ENCODE data around the gene DPYD.

- TF ChIP-seq CTCF (IDR thresholded peaks at IDR 0.05; ENCODE audit: insufficient read depth, low read length, poor library complexity, severe bottlenecking) (no peak), EZH2phosphoT487 (conservative IDR thresholded peaks at IDR 0.05; ENCODE audit: low read length) (no peak)
Measured at GRCh38 chr1:97143236-97143882, 777.5 kb downstream of the DPYD start.

Data from SU-DHL-6 (cell line).